Neutrophil (primary cell): Measurements from ENCODE around the gene RAB27B.

ENCODE experiments used
- H3K27ac ChIP-seq: fragments of 200-600 bp; sonication (generic); 2 replicates; pipeline ENCODE4 v1.5.1; 2016; ENCODE audit warnings: mild to moderate bottlenecking, moderate library complexity
- H3K27me3 ChIP-seq: fragments of 200-600 bp; sonication (generic); 2 replicates; pipeline ENCODE4 v1.6.0; 2016; ENCODE audit warnings: mild to moderate bottlenecking
- H3K36me3 ChIP-seq: fragments of 200-600 bp; sonication (generic); 2 replicates; pipeline ENCODE4 v1.5.1; 2017
- H3K4me1 ChIP-seq, 2 experiments: fragments of 200-600 bp in 1 of 2; sonication (generic) in 1 of 2; 1 replicate in 1 of 2; 2 replicates in 1 of 2; pipeline versions ENCODE4 v1.5.1 to v1.6.1; 2013 to 2016; ENCODE audit warnings: low read depth in 1 of 2, low read length in 1 of 2, mild to moderate bottlenecking in 1 of 2, moderate library complexity in 1 of 2; ENCODE audit not compliant: control insufficient read depth in 1 of 2, insufficient read depth in 1 of 2
- H3K4me3 ChIP-seq, 2 experiments: fragments of 200-600 bp in 1 of 2; sonication (generic) in 1 of 2; 1 replicate in 1 of 2; 2 replicates in 1 of 2; pipeline ENCODE4 v1.5.1; 2013 to 2016; ENCODE audit warnings: low read depth in 1 of 2, low read length in 1 of 2, mild to moderate bottlenecking in 1 of 2, moderate library complexity in 1 of 2
- H3K9me3 ChIP-seq: fragments of 200-600 bp; sonication (generic); 2 replicates; pipeline ENCODE4 v1.5.1; 2016
- CTCF ChIP-seq: fragments of 200-600 bp; sonication (generic); IDR thresholded peaks from 2 replicates; pipeline ENCODE4 v1.5.1; 2016; ENCODE audit warnings: antibody characterized with exemption

RAB27B gene

GRCh38 chr18:54798186-54798585 is 30.1 kb upstream of the RAB27B start:
- no peak for TF ChIP-seq CTCF
- no peaks in the 10 kb centered on the region for H3K9me3 ChIP-seq
- no peaks in the 10 kb centered on the region for H3K4me1 ChIP-seq
- no peak overlapping the region for H3K27ac ChIP-seq
- H3K27me3 ChIP-seq: no peaks in the 10 kb centered on the region
- H3K36me3 ChIP-seq: no peaks in the 10 kb centered on the region
- H3K4me3 ChIP-seq: no peak overlapping the region

DNA sequence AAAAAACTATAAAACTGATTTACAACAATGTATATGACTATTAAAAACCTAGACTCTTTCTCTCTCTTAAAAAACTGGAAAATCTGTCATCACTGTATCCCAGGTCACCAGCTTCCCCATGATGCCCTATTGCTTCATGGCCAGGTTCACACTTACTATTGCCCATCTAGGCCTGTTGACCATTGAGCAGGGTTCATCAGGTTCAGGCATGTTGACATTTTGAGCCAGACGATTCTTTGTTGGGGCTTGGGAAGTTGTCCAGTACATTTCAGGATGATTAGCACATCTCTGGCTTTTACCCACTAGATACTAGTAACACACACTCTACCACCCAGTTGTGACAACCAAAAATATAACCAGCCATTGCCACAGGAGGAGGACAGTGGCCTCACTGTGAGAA is 26.9 kb upstream of the RAB27B start:
- H3K27ac ChIP-seq: no peak overlapping the region
- TF ChIP-seq CTCF: no peak

DNA sequence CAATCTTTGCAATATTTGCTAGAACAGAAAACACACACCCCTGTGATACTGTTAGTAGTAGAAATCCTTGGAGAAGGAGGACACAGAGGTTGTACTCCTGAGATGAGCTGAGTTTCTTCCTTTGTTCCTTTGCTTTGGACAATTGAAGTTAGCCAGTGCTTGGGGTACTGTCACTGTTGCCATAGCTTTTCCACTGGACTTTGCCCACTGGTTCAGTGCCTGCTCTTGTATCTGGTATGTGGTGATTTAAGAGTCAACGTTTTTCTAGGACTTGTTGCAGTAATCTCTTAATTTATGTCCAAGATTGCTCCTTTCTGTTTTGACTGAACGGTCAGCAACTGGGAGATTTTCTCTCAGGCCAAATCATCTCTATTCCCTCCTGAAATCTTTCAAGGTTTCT is 26.1 kb upstream of the RAB27B start:
- Histone ChIP-seq H3K27ac (no peak overlapping the region), H3K4me1 (no peaks in the 10 kb centered on the region), H3K4me3 (no peak overlapping the region), H3K9me3 (no peaks in the 10 kb centered on the region), H3K36me3 (no peaks in the 10 kb centered on the region), H3K27me3 (no peaks in the 10 kb centered on the region)
- TF ChIP-seq CTCF: no peak

More for the DNA sequence above, 26.9 kb upstream of the RAB27B start:
- no peaks in the 10 kb centered on the region for H3K9me3 ChIP-seq
- no peaks in the 10 kb centered on the region for H3K36me3 ChIP-seq
- H3K27me3 ChIP-seq: no peaks in the 10 kb centered on the region
- H3K4me3 ChIP-seq: no peak overlapping the region
- H3K4me1 ChIP-seq: no peaks in the 10 kb centered on the region

DNA sequence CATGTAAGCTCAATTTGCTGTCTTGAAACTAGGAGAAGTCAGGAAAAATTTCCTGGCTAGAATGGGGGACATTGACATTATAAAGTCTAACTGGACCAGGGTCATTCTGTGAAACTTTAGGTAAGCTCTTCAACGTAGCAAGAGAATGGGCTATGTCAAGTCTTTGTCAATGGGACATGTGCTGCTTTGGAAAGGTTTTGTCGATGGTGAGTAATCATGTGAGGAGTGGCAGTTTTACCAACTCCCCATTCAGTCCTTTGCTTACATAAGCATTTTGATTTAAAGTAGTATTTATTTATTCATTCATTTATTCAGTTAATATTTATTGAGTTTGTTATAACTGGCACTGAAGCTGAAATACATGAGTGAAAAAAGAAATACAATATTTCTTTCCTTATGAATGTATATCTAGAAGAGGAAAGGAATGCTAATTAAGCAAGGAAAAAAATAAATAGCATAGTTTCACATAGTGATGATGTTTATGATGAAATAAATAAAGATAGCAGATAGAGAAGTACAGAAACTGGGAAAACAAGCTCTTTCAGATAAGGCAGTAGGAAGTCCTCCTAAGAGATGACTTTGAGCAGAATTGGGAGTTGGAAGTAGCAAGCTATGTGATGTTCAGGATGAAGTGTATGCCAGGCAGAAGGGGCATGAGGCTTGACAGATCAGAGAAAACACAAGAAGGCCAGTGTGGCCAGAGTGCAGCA is 25.4 kb upstream of the RAB27B start:
- H3K4me3 ChIP-seq: no peak overlapping the region
- TF ChIP-seq CTCF: no peak
- no peaks in the 10 kb centered on the region for H3K27me3 ChIP-seq
- H3K4me1 ChIP-seq: no peaks in the 10 kb centered on the region
- H3K36me3 ChIP-seq: no peaks in the 10 kb centered on the region
- no peaks in the 10 kb centered on the region for H3K9me3 ChIP-seq
- no peak overlapping the region for H3K27ac ChIP-seq

GRCh38 chr18:54805571-54806334 is 22.5 kb upstream of the RAB27B start:
- Histone ChIP-seq H3K9me3 (no peaks in the 10 kb centered on the region), H3K27ac (no peak overlapping the region), H3K4me1 (no peaks in the 10 kb centered on the region), H3K27me3 (no peaks in the 10 kb centered on the region), H3K4me3 (no peak overlapping the region), H3K36me3 (no peaks in the 10 kb centered on the region)
- no peak for TF ChIP-seq CTCF
